BLaER1 treated with 17β-estradiol and CSF1 and Interleukin-3, amounts not matched to agents 10 nM and 100 nM (cell line): ENCODE results near the gene CREM.
A peak's percentile ranks its signal among the peaks of the same experiment; 100 is the strongest.

Experiments used
- H3K27ac ChIP-seq, 11 experiments: shearing (Covaris generic); formaldehyde crosslinking; 2 replicates each; pipeline ENCODE4 v1.8.1; 2022
- H3K27me3 ChIP-seq, 11 experiments: shearing (Covaris generic); formaldehyde crosslinking; 2 replicates each; pipeline ENCODE4 v1.8.1; 2022
- H3K36me3 ChIP-seq, 11 experiments: shearing (Covaris generic); formaldehyde crosslinking; 2 replicates each; pipeline ENCODE4 v1.8.1; 2022
- H3K4me1 ChIP-seq, 10 experiments: shearing (Covaris generic); formaldehyde crosslinking; 2 replicates each; pipeline ENCODE4 v1.8.1; 2022
- H3K4me2 ChIP-seq, 11 experiments: shearing (Covaris generic); formaldehyde crosslinking; 2 replicates each; pipeline ENCODE4 v1.8.1; 2022
- H3K4me3 ChIP-seq, 10 experiments: shearing (Covaris generic); formaldehyde crosslinking; 2 replicates each; pipeline ENCODE4 v1.8.1; 2022
- H3K9ac ChIP-seq, 11 experiments: shearing (Covaris generic); formaldehyde crosslinking; 2 replicates each; pipeline ENCODE4 v1.8.1; 2022
- H3K9me3 ChIP-seq, 11 experiments: shearing (Covaris generic); formaldehyde crosslinking; replicated peaks in 1 of 11; 2 replicates each; pipeline ENCODE4 v1.8.1; 2022
- H4K20me1 ChIP-seq, 11 experiments: shearing (Covaris generic); formaldehyde crosslinking; 2 replicates each; pipeline ENCODE4 v1.8.1; 2022
- Cebpa-rat ChIP-seq, 11 experiments: shearing (Covaris generic); IDR thresholded peaks; 2 replicates each; pipeline ENCODE4 v1.8.1; 2022

Gene CREM

GRCh38 chr10:35127289-35127891 lies 744 bp downstream of the CREM start:
- TF ChIP-seq Cebpa-rat (IDR thresholded peaks at IDR 0.05) = no peak
- Histone ChIP-seq H3K36me3 (no peaks in the 10 kb centered on the region), H3K27me3 (no peaks in the 10 kb centered on the region), H3K4me2 (peak overlapping the region; percentile 50 to 96 (median 83)), H3K9ac (peak overlapping the region; percentile 90 to 100 (median 98)), H4K20me1 (no peaks in the 10 kb centered on the region), H3K4me3 (peak overlapping the region; percentile 73 to 94 (median 84)), H3K4me1 (peaks cover 19 to 52% (median 28%) of the 10 kb centered on the region in 10 experiments), H3K9me3 (no peaks in the 10 kb centered on the region), H3K27ac (peak overlapping the region; percentile 90 to 100 (median 98))

- H3K27ac ChIP-seq = peak overlapping the region in 2 of 11 experiments; percentile 99 to 100; a peak in 2 of 22 replicates
- peak overlapping the region in 5 of 11 experiments; percentile 72 to 96 (median 88); a peak in 8 of 22 replicates for H3K4me2 ChIP-seq
- H3K4me1 ChIP-seq = peaks cover 19 to 55% (median 29%) of the 10 kb centered on the region in 10 experiments
- no peak for TF ChIP-seq Cebpa-rat (IDR thresholded peaks at IDR 0.05)
- H3K4me3 ChIP-seq = peak overlapping the region in 2 of 10 experiments; percentile 73 to 80; a peak in 2 of 20 replicates
- no peaks in the 10 kb centered on the region for H3K36me3 ChIP-seq
- H3K27me3 ChIP-seq = no peaks in the 10 kb centered on the region
- H3K9ac ChIP-seq = peak overlapping the region in 1 of 11 experiments; percentile 100; a peak in 2 of 22 replicates
- no peaks in the 10 kb centered on the region for H4K20me1 ChIP-seq
- H3K9me3 ChIP-seq = no peaks in the 10 kb centered on the region
These were observed 2.6 kb downstream of the CREM start for GRCh38 chr10:35129185-35129674.

DNA sequence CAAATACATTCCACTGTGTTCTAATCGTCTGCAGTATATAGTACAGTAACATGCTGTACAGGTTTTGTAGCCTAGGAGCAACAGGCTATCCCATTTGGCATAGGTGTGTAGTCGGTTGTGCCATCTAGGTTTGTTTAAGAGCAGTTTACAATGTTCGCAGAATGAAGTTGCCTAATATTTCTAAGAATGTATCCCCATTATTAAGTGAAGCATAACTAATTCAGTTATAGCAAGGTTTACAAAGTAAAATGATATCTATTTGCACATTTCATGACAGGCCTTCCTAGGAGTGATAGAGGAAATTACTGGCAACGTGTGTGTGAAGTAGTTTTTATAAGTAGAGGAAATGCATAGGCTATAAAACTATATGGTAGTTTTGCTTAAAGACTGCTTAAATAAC lies 4.0 kb downstream of the CREM start:
- Histone ChIP-seq H3K36me3 (no peaks in the 10 kb centered on the region), H3K4me3 (no peak overlapping the region), H3K4me2 (peak overlapping the region in 2 of 11 experiments; percentile 22 to 54; a peak in 2 of 22 replicates), H4K20me1 (no peaks in the 10 kb centered on the region), H3K9ac (no peak overlapping the region), H3K27ac (no peak overlapping the region), H3K27me3 (no peaks in the 10 kb centered on the region), H3K9me3 (no peaks in the 10 kb centered on the region), H3K4me1 (peaks cover 19 to 56% (median 31%) of the 10 kb centered on the region in 10 experiments)
- no peak for TF ChIP-seq Cebpa-rat (IDR thresholded peaks at IDR 0.05)

GRCh38 chr10:35132727-35133126 lies 6.1 kb downstream of the CREM start:
- H3K36me3 ChIP-seq = no peaks in the 10 kb centered on the region
- H3K27me3 ChIP-seq = no peaks in the 10 kb centered on the region
- no peaks in the 10 kb centered on the region for H3K9me3 ChIP-seq
- no peak overlapping the region for H3K27ac ChIP-seq
- peaks cover 22 to 63% (median 30%) of the 10 kb centered on the region in 10 experiments for H3K4me1 ChIP-seq
- no peak for TF ChIP-seq Cebpa-rat (IDR thresholded peaks at IDR 0.05)
- H3K9ac ChIP-seq = no peak overlapping the region
- H4K20me1 ChIP-seq = no peaks in the 10 kb centered on the region
- H3K4me2 ChIP-seq = peak overlapping the region in 1 of 11 experiments; percentile 25; a peak in 1 of 22 replicates
- H3K4me3 ChIP-seq = no peak overlapping the region

DNA sequence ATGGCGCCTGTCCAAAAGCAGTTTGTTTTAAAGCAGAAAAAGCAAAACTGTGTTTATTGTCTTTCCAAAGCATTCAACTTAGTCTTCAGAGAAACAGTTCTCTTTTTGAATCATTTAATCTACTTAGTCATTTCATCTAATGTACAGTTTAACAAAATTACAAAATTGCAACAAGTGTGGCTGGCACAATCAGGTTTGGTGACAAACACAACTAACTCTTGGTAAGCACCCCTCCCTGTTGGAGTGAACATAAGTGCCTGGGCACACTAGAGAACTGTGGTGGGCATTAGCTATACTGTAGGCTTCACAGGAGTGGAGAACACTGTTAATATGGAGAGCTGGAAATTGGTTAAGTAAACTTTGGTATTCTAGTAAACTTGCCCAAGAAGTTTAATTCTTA lies 6.9 kb downstream of the CREM start:
- H3K9ac ChIP-seq = no peak overlapping the region
- no peak for TF ChIP-seq Cebpa-rat (IDR thresholded peaks at IDR 0.05)
- H4K20me1 ChIP-seq = no peaks in the 10 kb centered on the region
- peaks cover 14 to 64% (median 22%) of the 10 kb centered on the region in 10 experiments; a peak in 19 of 20 replicates for H3K4me1 ChIP-seq
- no peak overlapping the region for H3K4me3 ChIP-seq
- no peaks in the 10 kb centered on the region for H3K9me3 ChIP-seq
- H3K27ac ChIP-seq = no peak overlapping the region
- H3K36me3 ChIP-seq = no peaks in the 10 kb centered on the region
- H3K4me2 ChIP-seq = no peak overlapping the region
- no peaks in the 10 kb centered on the region for H3K27me3 ChIP-seq

GRCh38 chr10:35135861-35136260 lies 9.2 kb downstream of the CREM start:
- no peak for TF ChIP-seq Cebpa-rat (IDR thresholded peaks at IDR 0.05)
- H3K27ac ChIP-seq = peak overlapping the region in 2 of 11 experiments; percentile 28 to 53; a peak in 3 of 22 replicates
- no peaks in the 10 kb centered on the region for H3K9me3 ChIP-seq
- no peaks in the 10 kb centered on the region for H3K27me3 ChIP-seq
- H3K4me2 ChIP-seq = peak overlapping the region; percentile 21 to 73 (median 48); a peak in 20 of 22 replicates
- peaks cover 13 to 42% (median 17%) of the 10 kb centered on the region in 10 experiments; a peak in 19 of 20 replicates for H3K4me1 ChIP-seq
- H3K9ac ChIP-seq = peak overlapping the region in 1 of 11 experiments; percentile 5; a peak in 1 of 22 replicates
- no peaks in the 10 kb centered on the region for H3K36me3 ChIP-seq
- H3K4me3 ChIP-seq = no peak overlapping the region
- H4K20me1 ChIP-seq = no peaks in the 10 kb centered on the region

GRCh38 chr10:35136263-35136815 lies 9.7 kb downstream of the CREM start:
- H3K9ac ChIP-seq = peak overlapping the region in 1 of 11 experiments; percentile 5; a peak in 1 of 22 replicates
- H3K4me1 ChIP-seq = peaks cover 13 to 38% (median 17%) of the 10 kb centered on the region in 10 experiments; a peak in 19 of 20 replicates
- no peak overlapping the region for H3K4me3 ChIP-seq
- no peaks in the 10 kb centered on the region for H3K9me3 ChIP-seq
- peak overlapping the region; percentile 21 to 73 (median 48); a peak in 20 of 22 replicates for H3K4me2 ChIP-seq
- TF ChIP-seq Cebpa-rat (IDR thresholded peaks at IDR 0.05) = no peak
- no peaks in the 10 kb centered on the region for H3K36me3 ChIP-seq
- H4K20me1 ChIP-seq = no peaks in the 10 kb centered on the region
- H3K27ac ChIP-seq = peak overlapping the region in 3 of 11 experiments; percentile 1 to 53 (median 28); a peak in 4 of 22 replicates
- no peaks in the 10 kb centered on the region for H3K27me3 ChIP-seq

GRCh38 chr10:35140126-35140525 lies 13.5 kb downstream of the CREM start:
- H3K4me1 ChIP-seq = peaks cover 6 to 24% (median 15%) of the 10 kb centered on the region in 10 experiments; a peak in 19 of 20 replicates
- H3K36me3 ChIP-seq = 0 out of 22 replicates have a peak, but pooled peaks cover 0 to 4% (median 0%) of the 10 kb centered on the region in 11 experiments
- H3K27me3 ChIP-seq = no peaks in the 10 kb centered on the region
- no peaks in the 10 kb centered on the region for H4K20me1 ChIP-seq
- H3K9me3 ChIP-seq = peaks cover 0 to 4% (median 0%) of the 10 kb centered on the region in 11 experiments; a peak in 4 of 22 replicates
- no peak overlapping the region for H3K4me2 ChIP-seq
- no peak overlapping the region for H3K27ac ChIP-seq
- TF ChIP-seq Cebpa-rat (IDR thresholded peaks at IDR 0.05) = no peak
- H3K9ac ChIP-seq = no peak overlapping the region
- no peak overlapping the region for H3K4me3 ChIP-seq

DNA sequence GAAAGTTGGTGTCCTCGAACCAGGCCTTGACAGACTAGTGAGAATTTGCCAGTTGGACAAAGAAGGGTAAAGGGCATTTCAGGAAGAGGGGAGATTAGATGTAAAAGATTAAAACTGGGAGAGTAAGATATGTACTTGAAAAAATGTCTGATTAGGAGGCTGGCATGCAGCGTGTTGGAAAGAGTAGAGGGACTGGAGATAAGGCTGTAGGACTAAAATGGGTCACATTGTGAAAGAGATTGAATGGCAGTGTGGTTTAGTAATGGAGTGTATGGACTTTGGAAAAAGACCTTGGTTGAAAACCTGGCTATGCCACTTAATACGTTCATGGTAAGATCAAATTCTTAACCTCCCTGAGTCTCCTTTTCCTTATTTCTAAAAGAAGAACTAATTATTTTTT lies 14.1 kb downstream of the CREM start:
- no peak for TF ChIP-seq Cebpa-rat (IDR thresholded peaks at IDR 0.05)
- Histone ChIP-seq H3K27me3 (no peaks in the 10 kb centered on the region), H3K27ac (no peak overlapping the region), H3K36me3 (0 out of 22 replicates have a peak, but pooled peaks cover 0 to 4% (median 0%) of the 10 kb centered on the region in 11 experiments), H3K9ac (no peak overlapping the region), H3K9me3 (peaks cover 0 to 4% (median 0%) of the 10 kb centered on the region in 11 experiments; a peak in 4 of 22 replicates), H4K20me1 (no peaks in the 10 kb centered on the region), H3K4me3 (no peak overlapping the region), H3K4me2 (no peak overlapping the region), H3K4me1 (peaks cover 5 to 21% (median 11%) of the 10 kb centered on the region in 10 experiments; a peak in 19 of 20 replicates)
